Measurements from ENCODE around the gene HOXB13.

The HOXB13 gene

GRCh38 chr17:48751733-48752398 is 23.3 kb upstream of the HOXB13 start:
- no peaks in the 10 kb centered on the region for H3K36me3 Mint-ChIP-seq (ENCODE audit: low read depth)
- H3K4me3 Mint-ChIP-seq = no peak overlapping the region
- peaks cover 100% of the 10 kb centered on the region for H3K27me3 Mint-ChIP-seq (ENCODE audit: low read depth, poor library complexity)
- H3K4me1 Mint-ChIP-seq = peaks cover 25% of the 10 kb centered on the region
- no peak for TF ChIP-seq CTCF (IDR thresholded peaks at IDR 0.05)
- no peak for DNase-seq
- no peak overlapping the region for H3K27ac Mint-ChIP-seq
- no peaks in the 10 kb centered on the region for H3K9me3 Mint-ChIP-seq

- Mint-ChIP-seq H3K9me3 (no peaks in the 10 kb centered on the region), H3K36me3 (ENCODE audit: low read depth) (no peaks in the 10 kb centered on the region), H3K4me1 (peaks cover 29% of the 10 kb centered on the region), H3K27ac (no peak overlapping the region), H3K4me3 (no peak overlapping the region), H3K27me3 (ENCODE audit: low read depth, poor library complexity) (peaks cover 100% of the 10 kb centered on the region)
- DNase-seq = no peak
- no peak for TF ChIP-seq CTCF (IDR thresholded peaks at IDR 0.05)
Observed at GRCh38 chr17:48751172-48751571, 22.6 kb upstream of the HOXB13 start.

- TF ChIP-seq CTCF (IDR thresholded peaks at IDR 0.05) = no peak
Observed at GRCh38 chr17:48749621-48750553, 21.3 kb upstream of the HOXB13 start.

GRCh38 chr17:48748718-48749566 is 20.4 kb upstream of the HOXB13 start:
- Mint-ChIP-seq H3K4me1 (peaks cover 25% of the 10 kb centered on the region), H3K36me3 (ENCODE audit: low read depth) (no peaks in the 10 kb centered on the region), H3K27ac (no peak overlapping the region), H3K4me3 (no peak overlapping the region), H3K9me3 (no peaks in the 10 kb centered on the region), H3K27me3 (ENCODE audit: low read depth, poor library complexity) (peaks cover 100% of the 10 kb centered on the region)
- no peak for TF ChIP-seq CTCF (IDR thresholded peaks at IDR 0.05)
- no peak for DNase-seq

More at GRCh38 chr17:48749621-48750553, 21.3 kb upstream of the HOXB13 start:
- Mint-ChIP-seq H3K4me3 (no peak overlapping the region), H3K9me3 (no peaks in the 10 kb centered on the region), H3K27me3 (ENCODE audit: low read depth, poor library complexity) (peaks cover 100% of the 10 kb centered on the region), H3K36me3 (ENCODE audit: low read depth) (no peaks in the 10 kb centered on the region), H3K4me1 (peaks cover 25% of the 10 kb centered on the region), H3K27ac (no peak overlapping the region)
- no peak for DNase-seq

GRCh38 chr17:48747445-48748363 is 19.2 kb upstream of the HOXB13 start:
- no peak overlapping the region for H3K27ac Mint-ChIP-seq
- H3K9me3 Mint-ChIP-seq = no peaks in the 10 kb centered on the region
- TF ChIP-seq CTCF (IDR thresholded peaks at IDR 0.05) = no peak
- DNase-seq = peak; percentile 46
- peaks cover 14% of the 10 kb centered on the region for H3K4me1 Mint-ChIP-seq
- H3K36me3 Mint-ChIP-seq (ENCODE audit: low read depth) = no peaks in the 10 kb centered on the region
- no peak overlapping the region for H3K4me3 Mint-ChIP-seq
- H3K27me3 Mint-ChIP-seq (ENCODE audit: low read depth, poor library complexity) = peaks cover 100% of the 10 kb centered on the region

All from nephron progenitor cell (in vitro differentiated cells).